AG09319 (cell line): ENCODE data around the gene SLC7A4.

ENCODE experiments used
- DNase-seq: peaks from one replicate; pipeline ENCODE4 v3.0.0-alpha.2; 2010; ENCODE audit warnings: low read depth; ENCODE audit errors: extremely low read depth
- CTCF ChIP-seq: IDR thresholded peaks from 2 replicates; pipeline ENCODE4 v1.5.1; 2011; ENCODE audit warnings: low read depth, mild to moderate bottlenecking, inconsistent platforms, low read length, moderate library complexity

Gene SLC7A4

DNA sequence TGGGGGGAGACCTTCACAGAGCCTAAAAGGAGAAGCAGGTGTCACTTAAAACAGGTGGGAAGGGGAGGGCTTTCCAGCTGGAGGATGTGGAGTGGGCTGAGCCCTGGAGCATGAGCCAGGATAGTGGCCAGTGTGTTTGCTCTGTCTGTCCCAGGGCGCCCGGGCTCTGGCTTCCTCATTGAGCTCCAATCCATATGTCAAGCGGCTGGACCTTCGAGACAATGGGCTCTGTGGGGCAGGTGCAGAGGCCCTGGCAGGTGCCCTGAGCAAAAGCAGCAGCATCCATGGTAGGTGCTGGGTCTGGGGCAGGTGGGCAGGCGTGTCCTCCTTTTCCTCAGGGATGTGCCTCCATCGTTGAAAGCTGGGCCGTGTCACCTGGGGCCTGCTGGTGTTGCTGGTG, 15.4 kb upstream of the SLC7A4 start:
- DNase-seq = no peak
- TF ChIP-seq CTCF = no peak

- no peak for DNase-seq
- no peak for TF ChIP-seq CTCF
Measured at GRCh38 chr22:21047035-21047661, 14.8 kb upstream of the SLC7A4 start.

DNA sequence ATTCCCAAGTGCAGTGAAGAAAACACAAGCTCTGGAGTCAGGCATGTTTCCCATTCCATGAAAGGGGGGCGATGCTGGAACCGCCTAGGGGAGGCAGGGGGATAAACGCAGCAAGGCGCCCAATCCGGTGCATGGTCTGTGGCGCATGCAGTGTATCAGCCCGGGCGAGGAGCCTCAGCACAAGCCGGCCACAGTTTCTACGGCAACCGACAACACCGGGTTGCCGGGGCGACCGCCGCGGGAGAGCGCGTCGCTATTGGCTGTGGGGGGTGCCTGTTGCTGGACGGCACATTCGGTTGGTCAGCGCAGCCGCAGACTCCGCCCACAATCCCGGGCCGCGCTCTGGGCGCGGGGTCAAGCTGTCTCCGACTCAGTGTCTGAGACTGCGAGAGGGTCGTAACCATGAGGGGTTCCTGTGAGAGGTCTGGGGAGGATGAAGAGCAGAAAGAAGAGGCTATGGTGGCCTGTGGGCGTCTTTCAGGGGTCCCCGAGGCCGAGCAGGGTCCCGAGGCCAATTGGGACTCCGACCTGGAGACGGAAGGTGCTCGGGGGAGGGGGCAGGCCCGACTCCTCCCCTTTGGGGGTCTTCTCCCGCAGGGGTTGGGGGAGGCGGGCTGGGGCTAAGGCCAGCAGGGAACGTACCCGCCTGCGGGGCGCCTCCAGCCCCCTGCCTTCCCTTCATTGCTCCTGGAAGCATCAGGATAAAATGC, 13.4 kb upstream of the SLC7A4 start, which contains the start of gene LRRC74B:
LRRC74B (plus strand) TSS at position 362 of the 710 bp plus-strand sequence; CDS start at position 403, 41 bp downstream.
- TF ChIP-seq CTCF = no peak
- DNase-seq = peak; percentile 72

DNA sequence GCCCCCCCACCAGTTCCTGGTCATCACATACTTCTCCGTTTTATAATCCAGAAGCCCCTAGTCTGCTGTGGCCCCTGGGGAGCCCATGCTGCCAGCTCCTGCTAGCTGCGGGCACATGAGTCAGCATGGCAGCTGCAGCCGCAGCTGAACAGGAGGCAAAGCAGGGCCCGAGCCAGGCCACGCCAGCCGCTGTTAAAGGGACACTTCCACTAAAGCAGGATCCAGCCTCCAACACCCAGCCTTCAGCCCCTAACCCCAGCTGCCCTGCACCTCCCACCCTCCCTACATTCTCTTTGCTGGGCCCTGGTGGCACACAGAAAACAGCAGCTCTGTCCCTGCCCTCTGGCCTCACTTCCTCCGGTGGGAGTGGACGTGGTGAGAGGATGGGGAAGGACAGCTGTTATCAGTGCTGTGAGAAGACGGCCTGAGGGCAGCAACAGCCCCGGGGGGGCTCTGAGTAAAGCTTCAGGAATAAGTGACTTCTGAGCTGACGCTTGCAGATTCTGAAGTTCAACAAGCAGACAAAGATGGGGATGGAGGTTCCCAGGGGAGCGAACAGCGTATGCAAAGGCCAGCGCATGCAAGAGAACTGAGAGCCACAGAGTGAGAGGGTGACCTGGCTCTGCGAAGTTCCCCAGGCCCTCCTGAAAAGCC, 12.7 kb upstream of the SLC7A4 start:
- TF ChIP-seq CTCF = no peak
- DNase-seq = no peak

- DNase-seq = no peak
- TF ChIP-seq CTCF = no peak
Measured at GRCh38 chr22:21043860-21044535, 11.6 kb upstream of the SLC7A4 start.

- DNase-seq = no peak
- TF ChIP-seq CTCF = no peak
Measured at GRCh38 chr22:21042978-21043859, 10.9 kb upstream of the SLC7A4 start.
